ENCODE data around the gene LHX6. TPM values are rescaled to one million over a fixed set of nuclear protein-coding genes. Genes with fewer than 3 reads are reported as not detected.
A peak's percentile ranks its signal among the peaks of the same experiment; 100 is the strongest.

LHX6 gene
- total RNA-seq, 1 experiment from 2014 or later = 1.5 TPM

DNA sequence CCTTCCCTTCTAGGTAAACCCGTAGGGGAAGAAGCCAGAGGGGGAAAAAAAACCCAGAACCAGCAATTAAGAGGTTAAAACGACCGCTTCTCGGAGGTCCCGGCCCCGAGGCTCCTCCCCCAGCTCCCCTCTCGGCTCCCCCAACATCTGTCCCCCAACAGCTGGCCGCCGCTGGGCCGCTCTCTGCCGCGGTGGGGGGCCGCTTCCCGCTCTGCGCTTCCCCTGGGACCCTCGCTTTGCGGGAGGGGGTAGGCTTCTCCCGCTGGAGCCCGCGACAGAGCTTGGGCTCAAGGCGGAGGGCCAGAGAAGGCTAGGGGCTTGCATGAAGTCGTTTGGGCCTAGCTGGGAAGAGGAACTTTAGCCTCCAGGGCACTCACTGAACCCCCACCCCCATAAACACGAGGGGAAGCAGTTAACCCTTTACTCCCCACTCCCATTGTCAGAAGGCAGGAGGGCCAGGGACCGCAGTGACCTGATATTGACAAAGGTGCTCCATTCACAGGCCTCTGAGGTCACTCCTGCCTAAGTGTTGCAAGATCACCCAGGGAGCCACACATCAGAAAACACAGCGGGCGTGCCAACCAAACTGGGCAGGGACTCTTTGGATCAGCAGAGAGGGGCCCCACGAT, 7.5 kb downstream of the LHX6 start (continued):
- TF ChIP-seq ATF6 (CRISPR knock-in tag; IDR thresholded peaks at IDR 0.05) (no peak), OVOL2 (CRISPR knock-in tag; IDR thresholded peaks at IDR 0.05; ENCODE audit: borderline replicate concordance) (no peak), ZNF396 (CRISPR knock-in tag; IDR thresholded peaks at IDR 0.05; ENCODE audit: borderline replicate concordance) (no peak), PRRX2 (CRISPR knock-in tag; IDR thresholded peaks at IDR 0.05) (no peak), SP1 (CRISPR knock-in tag; conservative IDR thresholded peaks at IDR 0.05) (peak; percentile 35; the same call in 1 of the 2 replicates), MLX (CRISPR knock-in tag; IDR thresholded peaks at IDR 0.05) (no peak), ZNF263 (CRISPR knock-in tag; IDR thresholded peaks at IDR 0.05; ENCODE audit: low read depth) (no peak), CREB1 (CRISPR knock-in tag; IDR thresholded peaks at IDR 0.05) (no peak), PREB (CRISPR knock-in tag; IDR thresholded peaks at IDR 0.05; ENCODE audit: borderline replicate concordance) (no peak), ZBTB43 (CRISPR knock-in tag; IDR thresholded peaks at IDR 0.05) (no peak), ZNF281 (CRISPR knock-in tag; IDR thresholded peaks at IDR 0.05) (no peak), ELF4 (CRISPR knock-in tag; IDR thresholded peaks at IDR 0.05; ENCODE audit: low read depth) (no peak), SMAD4 (CRISPR knock-in tag; IDR thresholded peaks at IDR 0.05) (no peak), AFF4 (CRISPR knock-in tag; IDR thresholded peaks at IDR 0.05; ENCODE audit: borderline replicate concordance) (no peak), ZBTB21 (CRISPR knock-in tag; IDR thresholded peaks at IDR 0.05; ENCODE audit: borderline replicate concordance) (0 out of 2 replicates have a peak, but pooled peaks have one; percentile 42), MYBL2 (CRISPR knock-in tag; IDR thresholded peaks at IDR 0.05) (no peak)
- TF ChIP-seq, protein P1, sequence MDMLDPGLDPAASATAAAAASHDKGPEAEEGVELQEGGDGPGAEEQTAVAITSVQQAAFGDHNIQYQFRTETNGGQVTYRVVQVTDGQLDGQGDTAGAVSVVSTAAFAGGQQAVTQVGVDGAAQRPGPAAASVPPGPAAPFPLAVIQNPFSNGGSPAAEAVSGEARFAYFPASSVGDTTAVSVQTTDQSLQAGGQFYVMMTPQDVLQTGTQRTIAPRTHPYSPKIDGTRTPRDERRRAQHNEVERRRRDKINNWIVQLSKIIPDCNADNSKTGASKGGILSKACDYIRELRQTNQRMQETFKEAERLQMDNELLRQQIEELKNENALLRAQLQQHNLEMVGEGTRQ (CRISPR knock-in tag; IDR thresholded peaks at IDR 0.05) = peak; percentile 6; the same call in 1 of the 2 replicates
- TF ChIP-seq, protein P2, sequence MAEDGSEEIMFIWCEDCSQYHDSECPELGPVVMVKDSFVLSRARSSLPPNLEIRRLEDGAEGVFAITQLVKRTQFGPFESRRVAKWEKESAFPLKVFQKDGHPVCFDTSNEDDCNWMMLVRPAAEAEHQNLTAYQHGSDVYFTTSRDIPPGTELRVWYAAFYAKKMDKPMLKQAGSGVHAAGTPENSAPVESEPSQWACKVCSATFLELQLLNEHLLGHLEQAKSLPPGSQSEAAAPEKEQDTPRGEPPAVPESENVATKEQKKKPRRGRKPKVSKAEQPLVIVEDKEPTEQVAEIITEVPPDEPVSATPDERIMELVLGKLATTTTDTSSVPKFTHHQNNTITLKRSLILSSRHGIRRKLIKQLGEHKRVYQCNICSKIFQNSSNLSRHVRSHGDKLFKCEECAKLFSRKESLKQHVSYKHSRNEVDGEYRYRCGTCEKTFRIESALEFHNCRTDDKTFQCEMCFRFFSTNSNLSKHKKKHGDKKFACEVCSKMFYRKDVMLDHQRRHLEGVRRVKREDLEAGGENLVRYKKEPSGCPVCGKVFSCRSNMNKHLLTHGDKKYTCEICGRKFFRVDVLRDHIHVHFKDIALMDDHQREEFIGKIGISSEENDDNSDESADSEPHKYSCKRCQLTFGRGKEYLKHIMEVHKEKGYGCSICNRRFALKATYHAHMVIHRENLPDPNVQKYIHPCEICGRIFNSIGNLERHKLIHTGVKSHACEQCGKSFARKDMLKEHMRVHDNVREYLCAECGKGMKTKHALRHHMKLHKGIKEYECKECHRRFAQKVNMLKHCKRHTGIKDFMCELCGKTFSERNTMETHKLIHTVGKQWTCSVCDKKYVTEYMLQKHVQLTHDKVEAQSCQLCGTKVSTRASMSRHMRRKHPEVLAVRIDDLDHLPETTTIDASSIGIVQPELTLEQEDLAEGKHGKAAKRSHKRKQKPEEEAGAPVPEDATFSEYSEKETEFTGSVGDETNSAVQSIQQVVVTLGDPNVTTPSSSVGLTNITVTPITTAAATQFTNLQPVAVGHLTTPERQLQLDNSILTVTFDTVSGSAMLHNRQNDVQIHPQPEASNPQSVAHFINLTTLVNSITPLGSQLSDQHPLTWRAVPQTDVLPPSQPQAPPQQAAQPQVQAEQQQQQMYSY (CRISPR knock-in tag; IDR thresholded peaks at IDR 0.05) = no peak
- TF ChIP-seq, protein P3, sequence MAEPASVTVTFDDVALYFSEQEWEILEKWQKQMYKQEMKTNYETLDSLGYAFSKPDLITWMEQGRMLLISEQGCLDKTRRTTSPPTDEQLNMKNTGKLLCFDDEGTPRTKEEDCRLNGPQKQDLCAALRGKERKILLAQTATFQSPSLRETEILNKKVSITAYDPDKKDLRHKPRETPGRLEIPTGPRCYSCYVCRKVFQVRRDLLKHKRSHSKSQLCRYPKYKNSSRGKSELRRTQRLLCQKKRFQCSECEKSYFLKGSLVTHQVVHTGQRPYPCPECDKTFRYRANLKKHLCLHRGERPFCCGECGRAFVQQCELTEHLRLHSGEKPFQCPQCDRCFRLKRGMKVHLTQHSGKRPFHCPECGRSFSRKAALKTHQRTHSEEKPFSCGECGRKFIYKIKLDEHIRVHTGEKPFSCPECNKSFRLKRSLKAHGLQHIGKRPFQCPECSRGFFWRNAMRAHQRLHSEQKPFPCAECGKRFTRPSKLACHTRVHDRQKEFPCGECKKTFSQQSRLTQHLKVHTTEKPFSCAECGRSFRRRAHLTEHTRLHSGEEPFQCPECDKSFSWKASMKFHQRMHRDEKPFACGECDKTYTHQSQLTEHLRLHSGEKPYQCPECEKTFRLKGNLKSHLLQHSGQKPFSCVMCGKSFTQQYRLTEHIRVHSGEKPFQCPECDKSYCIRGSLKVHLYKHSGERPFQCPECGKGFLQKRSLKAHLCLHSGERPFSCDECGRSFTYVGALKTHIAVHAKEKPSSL (CRISPR knock-in tag; conservative IDR thresholded peaks at IDR 0.05) = no peak

All from WTC11 (cell line).